SK-N-MC (cell line): ENCODE results near the gene PRKG1.

ENCODE experiments used
- EZH2 ChIP-seq: fragments of 200-600 bp; sonication (generic); IDR thresholded peaks from one replicate; pipeline ENCODE4 v1.6.1; 2017; ENCODE audit warnings: antibody characterized with exemption
- FOXP2 ChIP-seq: optimal IDR thresholded peaks from 2 replicates; pipeline ENCODE3; 2011; ENCODE audit warnings: mild to moderate bottlenecking, moderate library complexity; ENCODE audit not compliant: insufficient read depth; ENCODE audit errors: extremely low read length, control extremely low read depth
- POLR2AphosphoS5 ChIP-seq: IDR thresholded peaks from 2 replicates; pipeline ENCODE4 v1.6.1; 2012; ENCODE audit warnings: mild to moderate bottlenecking, low read depth, low read length, borderline replicate concordance

GRCh38 chr10:51325649-51326048, 251.4 kb downstream of the PRKG1 start:
- TF ChIP-seq EZH2 (no peak), POLR2AphosphoS5 (no peak), FOXP2 (no peak)
